GM21737 (cell line): Measurements from ENCODE around the gene MAZ.
"Not testable (repeated sequence)": the region's sequence is repeated elsewhere in the genome, so short reads cannot be mapped to it uniquely, and the experiment has no call there.

Experiments
- ATAC-seq: cut with Tn5 transposase; IDR thresholded peaks from one replicate; pipeline ENCODE4 v1.9.1; 2021; ENCODE audit warnings: mild to moderate bottlenecking, moderate library complexity; ENCODE audit not compliant: unreplicated experiment

The MAZ gene

DNA sequence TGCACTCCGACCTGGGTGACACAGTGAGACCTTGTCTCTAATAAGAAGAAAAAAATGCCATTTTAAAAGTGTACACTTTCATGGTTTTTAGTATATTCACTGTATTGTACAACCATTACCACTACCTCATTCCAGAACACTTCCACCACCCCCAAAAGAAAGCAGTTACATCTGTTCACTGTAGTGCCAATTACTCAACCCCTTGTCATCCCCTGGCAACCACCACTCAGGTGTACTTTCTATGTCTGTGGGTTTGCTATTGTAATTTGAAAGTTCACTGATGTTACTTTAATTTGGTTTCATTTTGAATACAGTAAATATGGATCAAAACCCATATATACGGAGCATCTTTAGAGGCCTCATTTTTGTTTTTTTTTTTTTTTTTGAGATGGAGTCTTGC lies 22.2 kb upstream of the MAZ start:
- ATAC-seq = no peak

DNA sequence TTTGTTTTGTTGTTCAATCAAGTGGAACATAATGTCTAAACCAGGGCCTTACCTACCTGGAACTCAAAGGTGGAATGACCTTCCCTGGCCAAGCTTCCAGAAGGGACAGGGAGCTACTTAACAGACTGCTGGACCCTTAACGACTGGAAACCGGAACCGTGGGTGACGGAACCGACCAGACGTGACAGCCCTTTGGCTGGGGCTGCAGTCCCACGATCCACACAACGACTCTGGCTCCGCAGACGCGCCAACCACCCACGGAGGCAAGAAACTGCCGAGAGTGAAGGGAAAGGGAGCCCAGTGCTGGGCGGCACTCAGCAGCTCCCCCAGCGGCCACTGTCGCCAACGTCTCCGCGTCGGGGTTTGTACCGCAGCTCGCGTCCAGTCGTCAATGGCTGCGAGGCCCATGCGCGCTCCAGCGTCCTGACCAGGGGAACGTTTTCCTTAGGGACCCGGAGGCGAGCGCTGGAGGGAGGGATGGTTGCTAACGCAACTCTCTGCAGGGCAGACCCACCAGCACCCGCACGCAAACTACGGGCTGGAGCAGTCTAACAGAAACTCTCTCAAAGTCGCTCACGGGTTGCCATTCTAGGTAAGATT lies 21.3 kb upstream of the MAZ start:
- peak; percentile 48 for ATAC-seq

GRCh38 chr16:29787155-29787554 lies 19.2 kb upstream of the MAZ start:
- not testable (repeated sequence) for ATAC-seq

GRCh38 chr16:29789775-29790182 lies 16.6 kb upstream of the MAZ start:
- no peak for ATAC-seq

- peak; percentile 89 for ATAC-seq
Observed at GRCh38 chr16:29790183-29790948, 16.0 kb upstream of the MAZ start, which contains the start of gene KIF22. TSS of gene KIF22 (plus strand) at chr16:29790751. CDS start at chr16:29790760, 9 bp downstream.

DNA sequence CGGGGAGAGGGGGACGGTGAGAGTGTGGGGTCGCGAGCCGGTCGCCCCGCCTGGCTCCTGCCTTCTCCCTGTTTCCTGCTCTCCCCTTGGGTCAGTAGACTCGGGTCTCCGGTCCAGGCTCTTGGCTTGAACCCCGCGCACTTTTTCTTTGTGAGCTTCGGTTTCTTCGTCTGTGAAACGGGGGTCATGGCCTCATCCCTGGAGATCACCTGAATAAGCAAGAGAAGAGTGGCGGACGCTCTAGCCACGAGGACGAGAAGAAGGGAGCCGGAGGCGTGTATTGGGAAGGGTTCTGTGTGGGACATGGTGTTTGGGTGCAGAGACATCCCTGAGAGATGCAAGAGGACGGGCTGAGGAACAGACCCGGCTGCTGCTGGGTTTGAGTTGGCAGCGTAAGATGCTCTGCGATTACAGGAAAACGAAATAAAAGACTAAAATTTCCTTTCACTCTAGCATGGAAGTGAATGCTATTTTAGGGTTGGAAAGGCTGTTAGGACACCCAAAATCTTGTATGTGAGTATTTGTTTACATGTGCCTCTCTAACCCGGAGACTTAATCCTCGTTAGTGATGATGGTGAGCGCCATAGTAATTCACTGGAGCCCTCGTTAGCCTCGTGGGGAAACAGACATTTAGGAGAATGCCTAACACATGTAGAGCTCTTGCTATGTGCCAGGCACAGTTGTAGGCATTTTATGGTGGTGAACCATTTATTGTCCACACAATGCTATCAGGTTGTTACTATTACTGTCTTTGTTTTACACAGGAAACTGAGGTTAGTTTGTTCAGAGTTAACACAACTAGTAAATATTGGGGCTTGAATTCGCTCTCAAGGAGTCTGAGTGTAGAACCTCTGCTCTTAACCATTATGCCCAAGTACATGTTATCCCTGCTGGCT lies 15.1 kb upstream of the MAZ start:
- peak; percentile 20 for ATAC-seq

GRCh38 chr16:29791845-29792807 lies 14.2 kb upstream of the MAZ start:
- ATAC-seq = no peak

DNA sequence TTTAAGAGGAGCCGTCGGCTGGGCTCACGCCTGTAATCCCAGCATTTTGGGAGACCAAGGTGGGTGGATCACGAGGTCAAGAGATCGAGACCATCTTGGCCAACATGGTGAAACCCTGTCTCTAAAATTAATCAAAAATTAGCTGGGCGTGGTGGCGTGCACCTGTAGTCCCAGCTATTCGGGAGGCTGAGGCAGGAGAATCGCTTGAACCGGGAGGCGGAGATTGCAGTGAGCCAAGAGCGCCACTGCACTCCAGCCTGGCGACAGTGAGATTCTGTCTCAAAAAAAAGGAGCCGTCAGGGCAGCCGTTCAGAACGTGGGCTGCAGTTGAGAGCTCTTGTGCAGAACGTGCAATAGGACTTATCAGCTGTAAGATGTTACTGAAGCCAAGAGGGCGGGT lies 13.2 kb upstream of the MAZ start:
- ATAC-seq = not testable (repeated sequence)

DNA sequence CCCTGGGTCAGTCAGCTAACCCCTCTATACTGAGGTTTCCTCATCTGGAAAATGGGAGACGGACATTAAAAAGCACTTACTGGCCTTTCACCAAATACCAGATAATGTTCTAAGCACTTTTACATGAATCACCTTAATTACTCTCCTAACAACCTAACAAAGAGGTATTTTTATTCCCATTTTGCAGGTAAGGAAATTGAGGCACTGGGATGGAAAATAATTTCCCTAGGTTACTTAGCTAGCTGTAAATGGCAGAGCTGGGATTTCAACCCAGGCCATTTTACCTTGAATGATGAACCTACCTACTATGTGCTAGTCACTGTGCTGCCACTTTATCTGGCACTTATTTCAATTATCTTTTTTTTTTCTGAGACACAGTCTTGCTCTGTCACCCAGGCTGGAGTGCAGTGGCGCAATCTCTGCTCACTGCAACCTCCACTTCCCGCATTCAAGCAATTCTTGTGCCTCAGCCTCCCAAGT lies 12.1 kb upstream of the MAZ start:
- ATAC-seq = no peak

DNA sequence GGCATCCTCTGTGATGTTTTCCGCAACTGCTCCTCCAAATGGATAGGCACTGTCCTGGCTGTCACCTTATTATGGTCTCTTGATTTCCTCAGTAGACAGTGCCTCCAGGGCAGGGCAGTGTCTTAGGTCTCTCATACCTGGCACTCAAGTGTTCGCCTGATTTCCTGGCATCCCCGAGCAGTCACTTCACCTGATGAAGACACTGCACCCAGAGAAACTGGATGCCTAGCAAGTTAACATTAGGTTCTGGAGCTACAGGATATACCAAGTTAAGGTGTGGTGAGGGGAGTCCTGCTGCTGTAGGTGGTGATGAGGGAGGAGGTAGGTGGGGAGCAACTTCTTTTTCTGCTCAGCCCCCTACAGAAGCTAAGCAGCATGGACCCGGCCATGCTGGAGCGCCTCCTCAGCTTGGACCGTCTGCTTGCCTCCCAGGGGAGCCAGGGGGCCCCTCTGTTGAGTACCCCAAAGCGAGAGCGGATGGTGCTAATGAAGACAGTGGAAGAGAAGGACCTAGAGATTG lies 3.9 kb upstream of the MAZ start:
- ATAC-seq = no peak

- ATAC-seq = no peak
Observed at GRCh38 chr16:29804020-29804419, 2.3 kb upstream of the MAZ start.

GRCh38 chr16:29804455-29805231 lies 1.7 kb upstream of the MAZ start:
- no peak for ATAC-seq

DNA sequence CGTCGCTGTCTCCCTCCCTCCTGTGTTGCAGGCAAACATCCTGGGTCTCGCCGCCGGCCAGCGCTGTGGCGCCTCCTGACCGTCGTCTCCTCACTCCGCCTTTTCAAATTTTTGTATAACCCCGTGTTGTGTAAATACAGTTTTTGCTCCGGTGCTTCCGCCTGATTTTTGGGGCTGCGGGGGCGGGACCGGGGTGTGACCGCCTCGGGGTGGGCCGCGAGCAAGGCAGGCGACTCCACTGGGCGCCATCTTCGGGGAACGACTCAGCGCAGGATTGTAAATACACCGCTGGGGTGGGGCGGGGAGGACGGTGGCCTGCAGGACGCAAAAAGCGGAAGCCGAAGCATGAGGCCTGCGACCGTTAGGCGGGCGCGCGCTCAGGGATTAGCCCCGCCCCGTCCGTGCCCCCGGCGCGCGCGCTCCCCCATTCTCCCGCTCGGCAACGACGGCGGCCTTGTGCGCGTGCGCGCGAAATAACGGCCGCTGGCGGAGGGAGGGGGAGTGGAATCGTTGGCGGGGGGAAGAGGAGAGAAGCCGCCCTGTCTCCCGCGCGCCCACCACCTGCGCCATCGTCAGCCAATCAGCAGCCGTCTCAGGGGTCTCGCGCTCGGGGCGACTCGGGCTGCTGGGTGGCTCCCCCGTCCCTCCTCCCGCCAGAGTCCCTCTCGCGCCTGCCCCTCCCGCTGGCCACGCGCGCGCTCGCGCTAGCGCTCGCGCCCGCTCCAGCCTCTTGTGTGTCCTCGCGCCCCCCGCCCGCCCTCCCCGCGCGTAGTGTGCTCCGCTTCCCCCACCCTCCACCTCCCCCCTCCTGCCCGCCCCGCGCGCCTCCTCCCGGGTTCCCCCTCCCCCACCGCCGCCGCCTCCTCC lies 864 bp upstream of the MAZ start:
- peak; percentile 42 for ATAC-seq

DNA sequence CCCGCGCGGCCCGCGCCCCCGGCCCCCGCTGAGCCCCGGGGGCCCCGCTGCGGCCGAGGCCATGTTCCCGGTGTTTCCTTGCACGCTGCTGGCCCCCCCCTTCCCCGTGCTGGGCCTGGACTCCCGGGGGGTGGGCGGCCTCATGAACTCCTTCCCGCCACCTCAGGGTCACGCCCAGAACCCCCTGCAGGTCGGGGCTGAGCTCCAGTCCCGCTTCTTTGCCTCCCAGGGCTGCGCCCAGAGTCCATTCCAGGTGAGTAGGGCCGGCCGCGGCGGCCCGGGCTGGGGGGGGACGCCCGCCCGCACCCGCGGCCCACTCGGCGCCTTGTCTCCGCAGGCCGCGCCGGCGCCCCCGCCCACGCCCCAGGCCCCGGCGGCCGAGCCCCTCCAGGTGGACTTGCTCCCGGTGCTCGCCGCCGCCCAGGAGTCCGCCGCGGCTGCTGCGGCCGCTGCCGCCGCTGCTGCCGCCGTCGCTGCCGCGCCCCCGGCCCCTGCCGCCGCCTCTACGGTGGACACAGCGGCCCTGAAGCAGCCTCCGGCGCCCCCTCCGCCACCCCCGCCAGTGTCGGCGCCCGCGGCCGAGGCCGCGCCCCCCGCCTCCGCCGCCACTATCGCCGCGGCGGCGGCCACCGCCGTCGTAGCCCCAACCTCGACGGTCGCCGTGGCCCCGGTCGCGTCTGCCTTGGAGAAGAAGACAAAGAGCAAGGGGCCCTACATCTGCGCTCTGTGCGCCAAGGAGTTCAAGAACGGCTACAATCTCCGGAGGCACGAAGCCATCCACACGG lies 504 bp downstream of the MAZ start:
- ATAC-seq = no peak

GRCh38 chr16:29807426-29808218 lies 1.3 kb downstream of the MAZ start:
- no peak for ATAC-seq

- ATAC-seq = no peak
Observed at GRCh38 chr16:29808219-29808900, 2.0 kb downstream of the MAZ start.
